Memory B cell (primary cell): Measurements from ENCODE around the gene CYREN.
"Not testable (repeated sequence)": the region's sequence is repeated elsewhere in the genome, so short reads cannot be mapped to it uniquely, and the experiment has no call there.

Source experiments
- ATAC-seq: fragments of 150-1000 bp; cut with Tn5 transposase; 2 replicates; pipeline ENCODE4 v1.10.0; 2021; ENCODE audit warnings: low read depth, mild to moderate bottlenecking, moderate library complexity
- DNase-seq, 2 donors: peaks; one replicate each; pipeline ENCODE4 v3.0.0; 2022; ENCODE audit warnings: low spot score in 2 of 2
- H3K27ac Mint-ChIP-seq: one replicate; pipeline ENCODE4 v1.8.0; 2022; ENCODE audit warnings: mild to moderate bottlenecking, moderate library complexity, mixed read lengths
- H3K27me3 Mint-ChIP-seq: one replicate; pipeline ENCODE4 v1.8.0; 2022; ENCODE audit warnings: mixed read lengths
- H3K36me3 Mint-ChIP-seq: one replicate; pipeline ENCODE4 v1.8.0; 2022; ENCODE audit warnings: mild to moderate bottlenecking, mixed read lengths
- H3K4me1 Mint-ChIP-seq: one replicate; pipeline ENCODE4 v1.8.0; 2022; ENCODE audit warnings: mixed read lengths
- H3K4me3 Mint-ChIP-seq: one replicate; pipeline ENCODE4 v1.8.0; 2022; ENCODE audit warnings: mild to moderate bottlenecking, moderate library complexity, mixed read lengths
- H3K9me3 Mint-ChIP-seq: one replicate; pipeline ENCODE4 v1.8.0; 2022; ENCODE audit warnings: mixed read lengths

CYREN gene

DNA sequence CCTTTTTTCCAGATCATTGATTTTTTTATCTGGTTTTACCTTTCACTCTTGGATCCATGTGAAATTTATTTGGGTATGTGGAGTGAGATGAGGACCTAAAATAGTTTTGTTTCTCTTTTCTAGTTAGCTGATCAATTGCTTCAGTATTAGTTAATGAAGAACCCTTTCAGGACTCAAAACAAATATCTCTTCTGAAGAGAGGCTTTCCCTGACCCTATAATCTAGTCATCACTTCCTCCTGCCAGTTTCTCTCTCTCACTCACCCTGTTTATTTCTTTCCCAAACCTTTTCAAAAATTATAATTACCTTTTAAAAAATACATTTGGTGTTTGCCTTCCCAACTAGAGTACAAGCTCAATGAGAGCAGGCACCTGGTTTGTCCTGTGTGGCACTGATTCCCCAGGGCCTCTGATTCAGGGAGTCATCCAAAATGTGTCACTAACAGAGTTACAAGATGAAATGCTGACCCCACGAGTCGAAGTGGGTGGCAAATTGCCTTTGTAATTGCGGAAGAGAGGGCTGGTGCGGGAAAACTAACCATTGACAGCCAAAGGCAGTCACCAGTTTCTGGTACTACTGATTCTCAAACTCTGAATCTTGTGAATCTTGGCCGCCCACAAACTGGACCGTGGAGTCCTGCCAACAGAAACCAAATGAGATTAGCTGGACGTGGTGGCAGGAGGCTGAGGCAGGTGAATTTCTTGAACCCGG is 20.3 kb downstream of the CYREN start:
- Mint-ChIP-seq H3K27ac (peak overlapping the region; percentile 98), H3K36me3 (peaks cover 25% of the 10 kb centered on the region), H3K4me1 (peaks cover 53% of the 10 kb centered on the region), H3K9me3 (peaks cover 10% of the 10 kb centered on the region), H3K4me3 (peak overlapping the region; percentile 66), H3K27me3 (no peaks in the 10 kb centered on the region)
- ATAC-seq (no peak), DNase-seq (no peak)

DNA sequence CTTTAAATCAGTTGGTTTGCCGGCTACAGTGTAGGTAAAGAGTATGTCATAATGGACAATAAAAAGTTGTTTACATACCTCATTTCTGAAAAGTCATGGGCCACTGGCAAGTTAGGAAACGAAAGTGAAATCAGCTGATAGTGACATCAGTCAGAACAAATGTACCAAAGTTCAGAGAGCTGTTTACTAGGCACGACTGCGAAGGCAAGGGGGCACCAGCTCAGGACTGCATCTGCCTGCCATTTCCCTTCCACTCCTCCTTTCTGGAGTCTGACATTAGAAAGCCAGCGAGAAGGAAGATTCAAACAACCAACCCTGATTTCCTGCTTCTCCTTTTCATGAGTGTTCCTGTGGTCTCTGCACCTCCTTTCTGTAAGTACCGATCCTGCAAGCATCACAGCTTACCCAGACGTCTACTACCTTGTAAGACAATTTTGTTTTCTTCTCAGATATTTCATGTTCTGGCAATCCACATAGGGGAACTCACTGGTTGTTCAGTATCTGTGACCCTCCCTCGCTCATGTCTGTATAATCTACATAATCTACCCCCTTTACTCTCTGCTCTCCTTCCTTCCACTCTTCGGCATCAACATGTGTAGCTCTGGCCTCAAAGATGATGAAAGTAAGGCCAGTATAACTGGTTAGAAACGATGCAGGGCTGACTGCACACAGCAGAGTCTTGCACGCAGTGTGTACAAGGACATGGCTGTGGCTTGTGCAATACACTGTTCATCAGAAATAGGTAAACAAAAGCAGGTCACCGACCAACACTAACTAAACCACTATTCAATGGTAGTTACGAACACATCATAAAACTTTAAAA is 22.4 kb downstream of the CYREN start, which contains the start of gene TMEM140:
TMEM140 (plus strand) TSS at position 174 of the 823 bp plus-strand sequence. CDS start 16,370 bp downstream, outside the sequence.
- peaks cover 38% of the 10 kb centered on the region for H3K4me1 Mint-ChIP-seq
- H3K4me3 Mint-ChIP-seq = peak within 1 kb of the TSS; percentile 89
- H3K9me3 Mint-ChIP-seq = no peaks in the 10 kb centered on the region
- peaks cover 10% of the 10 kb centered on the region for H3K36me3 Mint-ChIP-seq
- DNase-seq (peak; percentile 49 to 64), ATAC-seq (peak; percentile 77)
- no peaks in the 10 kb centered on the region for H3K27me3 Mint-ChIP-seq
- peak within 1 kb of the TSS; percentile 98 for H3K27ac Mint-ChIP-seq

DNA sequence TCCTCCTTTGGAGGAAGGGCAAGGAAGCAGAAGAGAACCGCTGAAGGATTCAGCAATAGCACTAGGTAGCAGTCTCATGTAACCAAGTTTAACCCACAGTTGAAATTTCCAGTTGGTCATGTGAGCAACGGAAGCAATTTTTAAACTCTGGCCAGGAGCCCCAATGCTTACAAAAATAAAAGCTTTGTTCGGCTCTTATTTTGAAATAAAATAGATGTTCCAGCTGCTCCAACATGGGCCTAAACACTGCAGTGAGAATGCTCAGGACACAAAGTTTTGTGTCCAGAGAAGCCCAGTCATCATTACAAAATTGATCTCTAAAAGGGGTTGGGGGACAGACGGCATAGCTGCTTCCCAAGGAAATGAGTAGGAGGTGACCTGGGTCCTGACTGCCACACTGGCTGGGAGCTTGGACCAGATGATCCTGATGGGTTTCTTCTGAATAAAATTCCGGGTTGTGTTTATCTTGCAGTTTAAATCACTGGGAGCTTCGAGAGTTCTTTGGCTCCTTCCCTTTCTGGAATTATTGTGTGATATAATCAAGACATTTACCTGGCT is 23.1 kb downstream of the CYREN start:
- Mint-ChIP-seq H3K36me3 (peaks cover 5% of the 10 kb centered on the region), H3K27ac (peak overlapping the region; percentile 98), H3K4me1 (peaks cover 36% of the 10 kb centered on the region), H3K9me3 (no peaks in the 10 kb centered on the region), H3K27me3 (no peaks in the 10 kb centered on the region), H3K4me3 (peak overlapping the region; percentile 89)
- peak; percentile 1 for ATAC-seq
- no peak for DNase-seq

DNA sequence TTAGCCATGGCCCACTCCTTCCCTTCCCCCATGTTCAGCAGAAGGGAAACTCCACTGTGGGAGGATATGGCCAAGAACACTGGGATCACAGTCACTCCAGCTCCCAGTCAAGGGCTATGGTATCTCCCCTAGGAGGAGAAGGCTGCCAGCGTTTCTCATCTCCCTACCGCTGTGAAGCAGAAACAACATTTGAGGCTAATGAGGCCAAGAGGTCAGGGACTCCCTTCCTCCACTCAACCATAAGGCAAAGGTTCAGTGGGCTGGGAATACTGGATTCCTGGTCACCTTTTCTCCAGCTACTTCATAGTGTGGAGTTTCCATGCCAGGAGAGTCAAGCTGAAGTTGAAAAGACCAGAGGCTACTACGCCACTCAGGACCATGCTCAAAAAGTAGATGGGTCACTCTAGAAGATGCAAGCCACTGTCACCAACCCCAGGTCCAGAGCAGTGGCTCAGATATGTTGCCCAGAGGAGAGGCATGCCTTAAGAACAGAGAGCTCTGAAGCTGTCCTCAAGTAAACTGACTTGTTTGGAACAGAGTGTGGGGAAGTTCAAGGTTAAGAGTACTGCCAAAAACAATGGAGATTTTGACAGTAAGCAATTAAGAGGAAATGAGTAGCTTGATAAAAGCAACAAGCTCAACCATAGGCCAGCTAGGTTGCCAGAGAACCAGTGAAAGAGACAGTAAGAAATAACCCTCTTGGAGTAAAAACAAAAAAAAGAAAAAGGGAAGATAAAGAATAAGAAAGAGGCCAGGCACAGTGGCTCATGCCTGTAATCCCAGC is 26.4 kb downstream of the CYREN start:
- H3K36me3 Mint-ChIP-seq = peaks cover 3% of the 10 kb centered on the region
- no peak for ATAC-seq
- H3K27me3 Mint-ChIP-seq = no peaks in the 10 kb centered on the region
- no peak for DNase-seq
- no peaks in the 10 kb centered on the region for H3K9me3 Mint-ChIP-seq
- peak overlapping the region; percentile 28 for H3K27ac Mint-ChIP-seq
- peaks cover 18% of the 10 kb centered on the region for H3K4me1 Mint-ChIP-seq
- no peak overlapping the region for H3K4me3 Mint-ChIP-seq

DNA sequence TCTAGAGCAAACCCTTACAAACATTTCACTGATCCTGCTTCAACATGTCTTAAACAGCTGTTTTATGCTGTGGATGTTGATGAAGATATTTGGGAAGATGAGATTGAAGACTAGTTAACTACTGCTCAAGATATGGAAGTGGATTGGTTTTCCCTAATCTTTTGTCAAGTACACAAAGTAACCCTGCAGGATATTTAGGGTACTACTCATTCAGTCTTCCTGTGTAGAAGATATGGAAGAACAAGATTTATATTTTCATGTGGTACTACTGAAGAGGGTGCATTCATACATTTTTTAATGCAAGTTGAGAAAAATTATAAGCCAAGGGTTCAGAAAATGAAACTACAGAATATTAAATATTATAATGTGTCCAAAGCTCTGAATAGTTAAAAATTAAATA is 40.9 kb downstream of the CYREN start:
- Mint-ChIP-seq H3K36me3 (peaks cover 12% of the 10 kb centered on the region), H3K9me3 (peaks cover 5% of the 10 kb centered on the region), H3K27me3 (no peaks in the 10 kb centered on the region), H3K27ac (no peak overlapping the region), H3K4me1 (peaks cover 4% of the 10 kb centered on the region), H3K4me3 (no peak overlapping the region)
- DNase-seq (no peak), ATAC-seq (no peak)

DNA sequence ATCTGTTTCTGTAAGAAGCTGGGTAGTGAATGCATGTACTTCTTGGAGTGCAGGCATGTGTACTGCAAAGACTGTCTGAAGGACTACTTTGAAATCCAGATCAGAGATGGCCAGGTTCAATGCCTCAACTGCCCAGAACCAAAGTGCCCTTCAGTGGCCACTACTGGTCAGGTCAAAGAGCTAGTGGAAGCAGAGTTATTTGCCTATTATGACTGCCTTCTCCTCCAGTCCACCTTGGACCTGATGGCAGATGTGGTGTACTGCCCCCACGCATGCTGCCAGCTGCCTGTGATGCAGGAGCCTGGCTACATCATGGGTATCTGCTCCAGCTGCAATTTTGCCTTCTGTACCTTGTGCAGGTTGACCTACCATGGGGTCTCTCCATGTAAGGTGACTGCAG is 41.6 kb downstream of the CYREN start:
- DNase-seq (no peak), ATAC-seq (no peak)
- Mint-ChIP-seq H3K4me1 (peaks cover 4% of the 10 kb centered on the region), H3K36me3 (peaks cover 13% of the 10 kb centered on the region), H3K4me3 (no peak overlapping the region), H3K27ac (no peak overlapping the region), H3K27me3 (no peaks in the 10 kb centered on the region), H3K9me3 (peaks cover 5% of the 10 kb centered on the region)

DNA sequence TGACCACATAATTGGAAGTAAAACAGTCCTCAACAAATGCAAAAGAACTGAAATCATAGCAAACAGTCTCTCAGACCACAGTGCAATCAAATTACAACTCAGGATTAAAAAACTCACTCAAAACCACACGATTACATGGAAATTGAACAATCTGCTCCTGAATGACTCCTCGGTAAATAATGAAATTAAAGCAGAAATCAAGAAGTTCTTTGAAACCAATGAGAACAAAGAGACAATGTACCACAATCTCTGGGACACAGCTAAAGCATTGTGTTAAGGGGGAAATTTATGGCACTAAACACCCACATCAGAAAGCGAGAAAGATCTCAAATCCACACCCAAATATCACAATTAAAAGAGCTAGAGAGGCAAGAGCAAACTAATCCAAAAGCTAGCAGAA is 45.9 kb downstream of the CYREN start:
- H3K36me3 Mint-ChIP-seq = peaks cover 22% of the 10 kb centered on the region
- H3K4me3 Mint-ChIP-seq, DNase-seq, H3K4me1 Mint-ChIP-seq, H3K27me3 Mint-ChIP-seq, H3K9me3 Mint-ChIP-seq, ATAC-seq, H3K27ac Mint-ChIP-seq: not testable (repeated sequence)

DNA sequence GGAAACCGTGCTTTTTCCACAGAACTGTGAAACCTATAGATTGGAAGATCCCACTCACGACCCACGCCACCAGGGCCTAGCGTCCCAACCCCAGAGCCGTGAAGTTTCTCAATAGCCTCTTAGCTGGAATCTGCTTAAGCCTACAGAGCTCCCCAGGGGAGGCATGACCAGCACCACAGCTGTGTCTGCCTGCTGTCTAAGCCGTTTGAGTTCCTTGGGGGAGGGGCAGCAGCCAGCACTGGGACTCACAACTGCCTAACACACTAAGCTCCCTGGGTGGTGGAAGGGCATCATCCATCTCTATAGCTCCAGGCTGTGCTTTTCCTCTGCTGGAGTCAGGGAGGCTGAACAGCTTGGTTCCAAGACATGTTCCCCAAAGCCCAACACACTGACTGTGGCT is 48.6 kb downstream of the CYREN start:
- Mint-ChIP-seq H3K27me3 (peaks cover 2% of the 10 kb centered on the region), H3K36me3 (peaks cover 26% of the 10 kb centered on the region), H3K4me3 (no peak overlapping the region), H3K9me3 (peaks cover 9% of the 10 kb centered on the region), H3K4me1 (peaks cover 7% of the 10 kb centered on the region), H3K27ac (no peak overlapping the region)
- ATAC-seq (no peak), DNase-seq (no peak)

DNA sequence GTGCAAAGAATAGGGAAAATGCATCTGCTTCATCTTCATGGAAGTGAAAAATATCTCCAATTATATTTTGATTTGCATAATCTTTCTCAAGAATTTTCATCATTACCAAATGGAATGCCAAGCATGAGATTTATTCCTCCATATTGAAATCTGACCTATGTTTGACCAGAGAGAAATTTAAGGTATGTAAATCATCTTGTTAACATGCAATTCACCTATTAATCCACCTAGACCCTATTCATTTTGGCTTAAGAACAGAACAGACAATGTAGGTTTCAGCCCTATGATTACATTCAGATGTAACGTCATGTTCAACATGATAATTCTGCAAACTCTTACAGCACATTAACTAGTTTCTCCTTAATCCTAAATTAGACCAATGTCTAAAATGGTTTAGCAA is 53.4 kb downstream of the CYREN start:
- no peaks in the 10 kb centered on the region for H3K4me1 Mint-ChIP-seq
- H3K27me3 Mint-ChIP-seq = peaks cover 3% of the 10 kb centered on the region
- H3K9me3 Mint-ChIP-seq = peaks cover 9% of the 10 kb centered on the region
- DNase-seq (no peak), ATAC-seq (no peak)
- no peak overlapping the region for H3K4me3 Mint-ChIP-seq
- peaks cover 24% of the 10 kb centered on the region for H3K36me3 Mint-ChIP-seq
- no peak overlapping the region for H3K27ac Mint-ChIP-seq
